Cardiac muscle cell (in vitro differentiated cells and primary cell): ENCODE results near the gene ARMC6. TPM values are rescaled to one million over a fixed set of nuclear protein-coding genes. Genes with fewer than 3 reads are reported as not detected.

Experiments
- DNase-seq, 2 donors: peaks; one replicate each; pipeline versions ENCODE4 v3.0.0 to v3.0.0-alpha.2; 2010 to 2017; ENCODE audit warnings: low read depth in 1 of 2, low spot score in 1 of 2
- H3K27ac ChIP-seq: fragments of 200-600 bp; sonication (generic); 2 replicates; pipeline ENCODE4 v1.5.1; 2016
- H3K27me3 ChIP-seq: fragments of 200-600 bp; sonication (generic); 2 replicates; pipeline ENCODE4 v1.6.0; 2016; ENCODE audit warnings: control low read depth
- H3K36me3 ChIP-seq: fragments of 200-600 bp; sonication (generic); 2 replicates; pipeline ENCODE4 v1.5.1; 2016; ENCODE audit warnings: control low read depth
- H3K4me1 ChIP-seq: fragments of 200-600 bp; sonication (generic); 2 replicates; pipeline ENCODE4 v1.8.1; 2017; ENCODE audit warnings: low read depth, mild to moderate bottlenecking, mixed run types
- H3K4me3 ChIP-seq: fragments of 200-600 bp; sonication (generic); 2 replicates; pipeline ENCODE4 v1.5.1; 2016; ENCODE audit warnings: mild to moderate bottlenecking
- H3K9me3 ChIP-seq: fragments of 200-600 bp; sonication (generic); 2 replicates; pipeline ENCODE4 v1.5.1; 2017; ENCODE audit warnings: low read depth, mild to moderate bottlenecking, control low read depth
- CTCF ChIP-seq: IDR thresholded peaks from 2 replicates; pipeline ENCODE4 v1.5.1; 2012; ENCODE audit warnings: low read depth, mild to moderate bottlenecking, low read length
- polyA plus RNA-seq: library from polyadenylated mRNA; unstranded; fragments of >200 nt; fragmentation: Nextera tagmentation; extraction: Ambion mirVana; gene quantifications from 2 replicates; pipeline ENCODE4 v1.2.1, GENCODE V29; 2016
- total RNA-seq: library from RNA; depleted of rRNA; stranded (reverse); fragments of >200 nt; gene quantifications from 2 replicates; pipeline ENCODE4 v1.2.3, GENCODE V29; 2016

ARMC6 gene
- total and polyA plus RNA-seq, 2 experiments from 2014 or later = 31.0 to 34.6 TPM

- peaks cover 10% of the 10 kb centered on the region for H3K36me3 ChIP-seq
Observed at GRCh38 chr19:19050731-19051130, 17.3 kb downstream of the ARMC6 start.

GRCh38 chr19:19051478-19052213 lies 18.2 kb downstream of the ARMC6 start:
- no peaks in the 10 kb centered on the region for H3K9me3 ChIP-seq
- DNase-seq = no peak

More at GRCh38 chr19:19050731-19051130, 17.3 kb downstream of the ARMC6 start:
- TF ChIP-seq CTCF = no peak
- H3K27me3 ChIP-seq = no peaks in the 10 kb centered on the region
- no peak for DNase-seq
- H3K27ac ChIP-seq = no peak overlapping the region
- H3K4me3 ChIP-seq = no peak overlapping the region
- H3K4me1 ChIP-seq = no peaks in the 10 kb centered on the region
- no peaks in the 10 kb centered on the region for H3K9me3 ChIP-seq

GRCh38 chr19:19052921-19053320 lies 19.5 kb downstream of the ARMC6 start:
- TF ChIP-seq CTCF = no peak
- no peak overlapping the region for H3K4me3 ChIP-seq
- no peaks in the 10 kb centered on the region for H3K27me3 ChIP-seq
- peaks cover 6% of the 10 kb centered on the region for H3K36me3 ChIP-seq
- no peak overlapping the region for H3K27ac ChIP-seq
- DNase-seq = no peak
- H3K9me3 ChIP-seq = no peaks in the 10 kb centered on the region
- no peaks in the 10 kb centered on the region for H3K4me1 ChIP-seq

More at GRCh38 chr19:19051478-19052213, 18.2 kb downstream of the ARMC6 start:
- H3K27me3 ChIP-seq = no peaks in the 10 kb centered on the region
- H3K36me3 ChIP-seq = peaks cover 12% of the 10 kb centered on the region
- H3K4me1 ChIP-seq = no peaks in the 10 kb centered on the region
- H3K27ac ChIP-seq = no peak overlapping the region
- TF ChIP-seq CTCF = no peak
- H3K4me3 ChIP-seq = no peak overlapping the region

GRCh38 chr19:19053508-19054314 lies 20.3 kb downstream of the ARMC6 start:
- H3K4me3 ChIP-seq = no peak overlapping the region
- H3K4me1 ChIP-seq = no peaks in the 10 kb centered on the region
- H3K27ac ChIP-seq = no peak overlapping the region
- TF ChIP-seq CTCF = peak; percentile 79
- H3K27me3 ChIP-seq = no peaks in the 10 kb centered on the region
- DNase-seq = peak; percentile 74 to 86
- H3K9me3 ChIP-seq = no peaks in the 10 kb centered on the region
- peaks cover 9% of the 10 kb centered on the region for H3K36me3 ChIP-seq

- Histone ChIP-seq H3K4me1 (no peaks in the 10 kb centered on the region), H3K36me3 (peaks cover 9% of the 10 kb centered on the region), H3K4me3 (no peak overlapping the region), H3K27me3 (no peaks in the 10 kb centered on the region), H3K9me3 (no peaks in the 10 kb centered on the region), H3K27ac (no peak overlapping the region)
- TF ChIP-seq CTCF = no peak
- DNase-seq = no peak
Observed at GRCh38 chr19:19054315-19054938, 21.0 kb downstream of the ARMC6 start.
